ENCODE data around the gene PADI2.

Gene PADI2

DNA sequence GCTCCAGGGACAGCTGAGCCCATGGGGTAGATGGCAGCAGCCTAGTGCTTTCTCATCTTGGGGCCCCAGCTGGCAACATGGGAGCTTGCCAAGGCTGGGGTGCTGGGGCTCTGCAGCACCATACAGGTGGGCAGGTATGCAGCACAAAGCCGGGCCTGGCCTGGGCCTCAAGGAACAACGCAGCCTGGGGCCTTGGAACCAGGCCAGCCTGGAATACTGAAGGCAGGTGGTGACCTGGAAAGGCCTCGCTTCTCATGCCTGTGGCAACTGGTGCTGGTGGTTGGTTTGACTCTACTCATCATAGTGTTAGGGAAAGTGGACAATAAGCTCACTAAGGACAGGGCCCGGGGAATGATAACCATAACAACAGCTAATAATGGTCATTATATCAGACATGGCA is 38.4 kb downstream of the PADI2 start:
- H3K18ac ChIP-seq (ENCODE audit: low read length), result no peak overlapping the region
- H3K9ac ChIP-seq (ENCODE audit: low read depth, low read length, poor library complexity), result no peak overlapping the region
- H3K4me2 ChIP-seq (ENCODE audit: insufficient read depth, low read length, poor library complexity, severe bottlenecking), result no peak overlapping the region
- H2BK15ac ChIP-seq (ENCODE audit: low read length), result no peak overlapping the region
- no peak overlapping the region for H2AFZ ChIP-seq (ENCODE audit: low read length)
- WGBS, 2 donors (ENCODE audit: extremely low coverage in 2 of 2, insufficient read length in 2 of 2, insufficient replicate concordance in 1 of 2), result no CpG with 5 or more reads among the region's 4 CpGs
- H2BK5ac ChIP-seq (ENCODE audit: low read length), result no peak overlapping the region
- no peak overlapping the region for H2BK12ac ChIP-seq (ENCODE audit: low read length)
- no peak overlapping the region for H3K23ac ChIP-seq (ENCODE audit: low read depth, low read length, poor library complexity)
- no peak overlapping the region for H3K27ac ChIP-seq (replicated peaks; ENCODE audit: low read length)
- no peak overlapping the region for H3K4ac ChIP-seq (ENCODE audit: low read length)
- H3K36me3 ChIP-seq (replicated peaks in 1 of 2; ENCODE audit: control insufficient read depth in 2 of 2, insufficient read depth in 2 of 2, low read length in 2 of 2), result no peaks in the 10 kb centered on the region
- H2AK5ac ChIP-seq (ENCODE audit: low read depth, low read length), result no peak overlapping the region
- H3K79me1 ChIP-seq (ENCODE audit: low read depth, low read length), result no peaks in the 10 kb centered on the region
- peaks cover 0 to 9% (median 0%) of the 10 kb centered on the region in 3 experiments for H3K27me3 ChIP-seq (ENCODE audit: control insufficient read depth in 3 of 3, insufficient read depth in 3 of 3, low read depth in 1 of 3, low read length in 3 of 3)
- H3K4me3 ChIP-seq (ENCODE audit: low read length in 2 of 2), result no peak overlapping the region
- peaks cover 0 to 1% of the 10 kb centered on the region in 2 donors for H3K4me1 ChIP-seq (ENCODE audit: control insufficient read depth in 2 of 2, insufficient read depth in 1 of 2, low read depth in 1 of 2, low read length in 2 of 2)
- no peaks in the 10 kb centered on the region for H3K9me3 ChIP-seq (replicated peaks in 1 of 2; ENCODE audit: control insufficient read depth in 2 of 2, insufficient read depth in 1 of 2, low read depth in 1 of 2, low read length in 2 of 2)
- H3K14ac ChIP-seq (ENCODE audit: low read length), result no peak overlapping the region
- no peak overlapping the region for H2BK120ac ChIP-seq (ENCODE audit: low read depth, low read length)
- H4K91ac ChIP-seq (ENCODE audit: low read depth, low read length, poor library complexity), result no peak overlapping the region
- H4K8ac ChIP-seq (ENCODE audit: low read depth, low read length), result no peak overlapping the region
- DNase-seq (ENCODE audit: low spot score), result no peak

DNA sequence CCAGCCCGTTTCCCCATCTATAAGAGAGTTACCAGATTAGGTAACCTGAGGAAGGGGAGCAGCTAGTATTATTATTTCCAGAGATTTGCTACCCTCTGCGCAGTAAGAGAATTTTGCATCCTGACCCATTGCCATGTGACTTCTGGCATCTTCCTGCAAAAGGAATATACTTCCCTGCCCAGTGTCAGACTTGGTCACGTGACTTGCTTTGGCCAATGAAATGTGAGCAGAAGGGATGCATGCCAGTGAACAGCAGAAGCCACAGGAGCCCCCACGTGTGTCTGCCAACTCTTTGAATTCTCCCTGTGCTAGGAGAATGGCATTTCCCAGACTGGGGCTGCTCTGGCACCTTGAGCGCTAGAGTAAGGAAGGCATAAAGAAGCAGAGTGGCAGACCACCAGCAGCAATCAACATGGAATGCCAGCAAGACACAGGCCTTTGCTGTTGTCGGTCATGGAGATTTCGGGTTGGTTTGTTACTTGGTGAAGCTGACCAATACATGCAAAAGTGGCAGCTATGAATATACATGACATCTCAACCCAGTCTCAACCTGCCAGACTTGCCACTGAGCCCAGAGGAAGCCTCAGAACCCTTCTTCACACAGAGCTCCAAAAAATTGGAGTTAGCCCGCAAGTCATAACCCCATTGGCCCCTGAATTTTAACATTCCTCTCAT is 39.0 kb downstream of the PADI2 start:
- Histone ChIP-seq H3K4me2 (ENCODE audit: insufficient read depth, low read length, poor library complexity, severe bottlenecking) (no peak overlapping the region), H3K4ac (ENCODE audit: low read length) (no peak overlapping the region), H2AFZ (ENCODE audit: low read length) (no peak overlapping the region), H3K79me1 (ENCODE audit: low read depth, low read length) (no peaks in the 10 kb centered on the region), H3K4me3 (ENCODE audit: low read length in 2 of 2) (no peak overlapping the region), H3K27me3 (ENCODE audit: control insufficient read depth in 3 of 3, insufficient read depth in 3 of 3, low read depth in 1 of 3, low read length in 3 of 3) (peaks cover 0 to 8% (median 0%) of the 10 kb centered on the region in 3 experiments), H3K23ac (ENCODE audit: low read depth, low read length, poor library complexity) (no peak overlapping the region), H2BK120ac (ENCODE audit: low read depth, low read length) (no peak overlapping the region), H3K9me3 (replicated peaks in 1 of 2; ENCODE audit: control insufficient read depth in 2 of 2, insufficient read depth in 1 of 2, low read depth in 1 of 2, low read length in 2 of 2) (no peaks in the 10 kb centered on the region), H3K27ac (replicated peaks; ENCODE audit: low read length) (no peak overlapping the region), H3K14ac (ENCODE audit: low read length) (no peak overlapping the region), H2BK12ac (ENCODE audit: low read length) (no peak overlapping the region), H2AK5ac (ENCODE audit: low read depth, low read length) (no peak overlapping the region), H3K4me1 (ENCODE audit: control insufficient read depth in 2 of 2, insufficient read depth in 1 of 2, low read depth in 1 of 2, low read length in 2 of 2) (peaks cover 0 to 1% of the 10 kb centered on the region in 2 donors), H4K91ac (ENCODE audit: low read depth, low read length, poor library complexity) (no peak overlapping the region), H3K9ac (ENCODE audit: low read depth, low read length, poor library complexity) (no peak overlapping the region), H2BK15ac (ENCODE audit: low read length) (no peak overlapping the region), H3K36me3 (replicated peaks in 1 of 2; ENCODE audit: control insufficient read depth in 2 of 2, insufficient read depth in 2 of 2, low read length in 2 of 2) (no peaks in the 10 kb centered on the region), H2BK5ac (ENCODE audit: low read length) (no peak overlapping the region), H3K18ac (ENCODE audit: low read length) (no peak overlapping the region), H4K8ac (ENCODE audit: low read depth, low read length) (no peak overlapping the region)
- WGBS, 2 donors (ENCODE audit: extremely low coverage in 2 of 2, insufficient read length in 2 of 2, insufficient replicate concordance in 1 of 2), result no CpG with 5 or more reads among the region's 8 CpGs
- DNase-seq (ENCODE audit: low spot score), result no peak

DNA sequence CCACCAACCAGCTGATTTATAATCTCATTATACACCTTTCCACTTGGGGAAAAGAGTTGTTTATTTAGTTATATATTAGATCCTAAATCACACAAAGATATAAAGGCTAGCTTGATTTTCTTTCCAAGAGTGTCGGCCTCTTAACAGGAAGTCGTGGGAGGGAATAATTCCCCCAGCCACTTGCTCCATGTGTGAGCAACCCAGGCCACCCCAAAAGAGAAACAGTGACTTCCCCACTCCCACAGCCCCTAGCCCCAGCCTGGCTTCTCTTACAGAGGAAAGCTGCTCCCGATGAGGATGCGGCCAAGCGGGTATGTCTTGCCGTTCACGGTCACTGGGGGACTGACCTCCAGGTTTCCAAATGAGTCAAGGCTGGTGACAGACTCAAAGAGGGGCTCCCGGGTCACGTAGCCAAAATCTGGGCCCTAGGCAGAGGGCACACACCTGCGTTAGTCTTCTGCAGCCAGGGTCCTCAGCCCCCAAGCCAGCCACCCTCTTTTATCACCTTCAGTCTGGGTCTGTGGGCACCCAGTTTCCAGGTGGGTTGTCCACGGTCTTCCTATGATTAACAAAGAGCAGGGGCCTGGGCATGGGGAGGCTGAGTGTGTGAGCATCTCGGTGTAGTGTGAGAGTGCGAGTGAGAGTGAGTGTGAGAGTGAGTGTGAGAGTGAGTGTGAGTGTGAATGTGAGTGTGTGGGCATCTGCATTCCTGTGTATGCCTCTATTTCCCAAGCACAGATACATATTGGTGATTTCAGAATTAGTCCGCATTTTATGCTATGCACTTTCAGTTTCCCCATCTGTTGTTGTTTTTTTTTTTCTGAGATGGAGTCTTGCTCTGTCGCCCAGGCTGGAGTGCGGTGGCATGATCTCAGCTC is 40.0 kb downstream of the PADI2 start:
- Histone ChIP-seq H2AFZ (ENCODE audit: low read length) (no peak overlapping the region), H3K4me1 (ENCODE audit: control insufficient read depth in 2 of 2, insufficient read depth in 1 of 2, low read depth in 1 of 2, low read length in 2 of 2) (peaks cover 0 to 1% of the 10 kb centered on the region in 2 donors), H3K23ac (ENCODE audit: low read depth, low read length, poor library complexity) (no peak overlapping the region), H3K18ac (ENCODE audit: low read length) (peak overlapping the region; percentile 45), H3K9me3 (replicated peaks in 1 of 2; ENCODE audit: control insufficient read depth in 2 of 2, insufficient read depth in 1 of 2, low read depth in 1 of 2, low read length in 2 of 2) (no peaks in the 10 kb centered on the region), H3K4me2 (ENCODE audit: insufficient read depth, low read length, poor library complexity, severe bottlenecking) (no peak overlapping the region), H3K36me3 (replicated peaks in 1 of 2; ENCODE audit: control insufficient read depth in 2 of 2, insufficient read depth in 2 of 2, low read length in 2 of 2) (no peaks in the 10 kb centered on the region), H3K4me3 (ENCODE audit: low read length in 2 of 2) (no peak overlapping the region), H3K27ac (replicated peaks; ENCODE audit: low read length) (no peak overlapping the region), H3K27me3 (ENCODE audit: control insufficient read depth in 3 of 3, insufficient read depth in 3 of 3, low read depth in 1 of 3, low read length in 3 of 3) (peaks cover 0 to under 1% (median 0%) of the 10 kb centered on the region in 3 experiments), H2BK120ac (ENCODE audit: low read depth, low read length) (no peak overlapping the region), H2BK12ac (ENCODE audit: low read length) (no peak overlapping the region), H3K79me1 (ENCODE audit: low read depth, low read length) (no peaks in the 10 kb centered on the region), H3K4ac (ENCODE audit: low read length) (no peak overlapping the region), H2AK5ac (ENCODE audit: low read depth, low read length) (no peak overlapping the region), H4K8ac (ENCODE audit: low read depth, low read length) (no peak overlapping the region), H4K91ac (ENCODE audit: low read depth, low read length, poor library complexity) (no peak overlapping the region), H3K14ac (ENCODE audit: low read length) (no peak overlapping the region), H3K9ac (ENCODE audit: low read depth, low read length, poor library complexity) (no peak overlapping the region), H2BK5ac (ENCODE audit: low read length) (no peak overlapping the region), H2BK15ac (ENCODE audit: low read length) (no peak overlapping the region)
- no peak for DNase-seq (ENCODE audit: low spot score)
- 100% methylated on average over 1 of the region's 16 CpGs for WGBS, 2 donors (ENCODE audit: extremely low coverage in 2 of 2, insufficient read length in 2 of 2, insufficient replicate concordance in 1 of 2)
